ENCODE results near the gene HOMEZ.
"Not testable (repeated sequence)": the region's sequence is repeated elsewhere in the genome, so short reads cannot be mapped to it uniquely, and the experiment has no call there.

HOMEZ gene

GRCh38 chr14:23286020-23286901 lies at the start of gene HOMEZ:
HOMEZ (minus strand) TSS chr14:23286132; CDS start chr14:23285952, 180 bp downstream.
- peak; percentile 99 for DNase-seq

GRCh38 chr14:23335623-23336022 lies 49.7 kb upstream of the HOMEZ start:
- no peak for DNase-seq

- peak; percentile 94 for DNase-seq
Measured at GRCh38 chr14:23327947-23328744, 42.2 kb upstream of the HOMEZ start.

GRCh38 chr14:23326491-23327332 lies 40.8 kb upstream of the HOMEZ start:
- DNase-seq = no peak

- not testable (repeated sequence) for DNase-seq
Measured at GRCh38 chr14:23325746-23326145, 39.8 kb upstream of the HOMEZ start.

GRCh38 chr14:23324993-23325392 lies 39.1 kb upstream of the HOMEZ start:
- no peak for DNase-seq

GRCh38 chr14:23324455-23324846 lies 38.5 kb upstream of the HOMEZ start:
- no peak for DNase-seq

GRCh38 chr14:23323838-23324454 lies 38.0 kb upstream of the HOMEZ start:
- no peak for DNase-seq

GRCh38 chr14:23322568-23323517 lies 36.9 kb upstream of the HOMEZ start:
- no peak for DNase-seq

- peak; percentile 80 for DNase-seq
Measured at GRCh38 chr14:23321572-23322547, 35.9 kb upstream of the HOMEZ start.

GRCh38 chr14:23320584-23321571 lies 34.9 kb upstream of the HOMEZ start, which contains the start of gene PABPN1:
PABPN1 (plus strand) TSS chr14:23321457; CDS start chr14:23321470, 13 bp downstream.
- peak; percentile 100 for DNase-seq

- no peak for DNase-seq
Measured at GRCh38 chr14:23319746-23320583, 34.0 kb upstream of the HOMEZ start.

GRCh38 chr14:23316300-23316699 lies 30.4 kb upstream of the HOMEZ start:
- DNase-seq = no peak

- no peak for DNase-seq
Measured at GRCh38 chr14:23310546-23310945, 24.6 kb upstream of the HOMEZ start.

GRCh38 chr14:23308721-23309445 lies 23.0 kb upstream of the HOMEZ start:
- no peak for DNase-seq

GRCh38 chr14:23307687-23308644 lies 22.0 kb upstream of the HOMEZ start:
- DNase-seq = no peak
